Stimulated activated CD8-positive, alpha-beta memory T cell treated with anti-CD3 and anti-CD28 coated beads, Interleukin-4, amount 100 ng/mL, for 48 hours (primary cell): ENCODE data around the gene RHOA.

Experiments used
- DNase-seq: peaks from one replicate; pipeline ENCODE4 v3.0.0-alpha.2; 2020

RHOA gene

DNA sequence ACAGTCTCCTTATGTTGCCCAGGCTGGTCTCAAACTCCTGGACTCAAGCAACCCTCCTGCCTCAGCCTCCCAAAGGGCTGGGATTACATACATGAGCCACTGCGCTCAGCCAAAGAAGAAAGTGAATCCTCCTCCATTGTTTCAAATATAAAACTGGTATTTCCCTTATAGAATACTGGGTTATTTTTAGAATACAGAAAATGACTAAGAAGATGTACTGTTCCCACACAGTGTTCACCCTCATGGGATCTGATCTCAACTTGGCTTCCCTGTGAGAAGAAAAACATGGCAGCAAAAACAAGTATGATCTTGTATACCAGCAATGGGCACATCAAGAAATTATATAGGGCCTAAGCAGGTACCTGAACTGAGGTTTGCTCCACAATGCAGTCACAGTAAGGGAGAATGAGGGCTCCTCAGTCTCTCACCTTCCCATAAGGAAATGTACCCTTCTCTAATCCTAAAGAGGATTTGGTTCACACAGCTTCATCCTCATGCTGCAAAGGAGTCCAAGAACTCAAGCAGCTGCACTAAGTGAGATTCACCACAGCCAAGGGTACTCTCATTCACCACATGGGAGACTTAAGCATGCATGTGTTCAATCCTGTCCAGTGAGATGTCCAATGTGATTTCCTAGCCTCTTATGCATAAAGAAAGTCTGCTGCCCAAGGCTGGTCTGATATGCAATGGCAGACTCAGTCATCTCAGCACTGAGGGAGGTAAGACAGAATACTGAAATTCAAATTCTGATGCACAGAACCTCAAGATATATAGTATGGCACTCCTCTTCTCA is 97.7 kb downstream of the RHOA start:
- no peak for DNase-seq

DNA sequence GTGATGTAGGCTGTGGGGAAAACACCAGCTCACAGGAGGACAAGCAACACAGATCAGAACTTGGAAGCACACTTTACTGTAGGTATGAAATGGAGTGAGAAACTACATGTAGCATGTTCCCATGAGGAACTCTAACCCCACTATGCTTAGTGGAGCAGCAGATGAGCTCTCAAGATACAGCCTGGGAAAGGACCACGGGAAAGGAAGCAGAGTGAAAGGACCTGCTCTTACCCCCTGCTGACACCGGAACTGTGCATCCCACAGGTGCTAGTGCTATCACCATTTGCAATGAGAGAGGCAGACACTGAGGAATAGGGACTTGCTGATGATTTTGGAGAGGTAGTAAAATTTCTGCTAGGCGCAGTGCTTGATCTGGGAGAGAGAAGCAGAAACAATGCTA is 100.5 kb downstream of the RHOA start:
- no peak for DNase-seq

DNA sequence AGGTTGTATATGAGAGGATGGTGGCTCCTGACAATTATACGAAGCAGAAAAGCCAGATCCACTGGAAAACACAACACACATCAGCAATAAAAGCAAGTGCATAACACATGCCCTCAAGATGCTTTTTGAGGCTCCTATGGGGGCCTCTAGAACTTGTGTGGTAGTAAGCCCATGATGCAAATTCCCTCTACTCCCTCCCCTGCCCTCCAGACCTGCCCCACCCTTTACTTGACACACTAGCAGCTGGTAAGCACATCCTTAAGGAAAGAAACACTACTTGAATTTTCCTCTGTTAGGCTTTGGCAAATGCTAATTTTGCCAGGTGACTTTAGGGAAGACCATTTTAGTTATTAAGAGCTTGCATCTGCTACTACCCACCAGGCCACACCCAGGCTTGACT is 101.1 kb downstream of the RHOA start:
- no peak for DNase-seq
